IPS DF 6.9 (cell line): ENCODE measurements around the gene RAVER1.
A peak's percentile ranks its signal among the peaks of the same experiment; 100 is the strongest.

Experiments
- DNase-seq: peaks from one replicate; pipeline ENCODE4 v3.0.0-alpha.2; 2013; ENCODE audit warnings: low read depth, low spot score
- H3K27ac ChIP-seq: one replicate; pipeline ENCODE4 v1.5.1; 2013; ENCODE audit warnings: low read length, control low read depth
- H3K27me3 ChIP-seq: 2 replicates; pipeline ENCODE4 v1.6.1; 2013; ENCODE audit warnings: mild to moderate bottlenecking, low read length; ENCODE audit not compliant: control insufficient read depth, insufficient read depth
- H3K36me3 ChIP-seq: 2 replicates; pipeline ENCODE4 v1.6.1; 2013; ENCODE audit warnings: low read length; ENCODE audit not compliant: control insufficient read depth, insufficient read depth
- H3K4me1 ChIP-seq: 2 replicates; pipeline ENCODE4 v1.6.1; 2013; ENCODE audit warnings: low read length; ENCODE audit not compliant: control insufficient read depth, insufficient read depth
- H3K4me3 ChIP-seq: 2 replicates; pipeline ENCODE4 v1.5.1; 2013; ENCODE audit warnings: mild to moderate bottlenecking, low read length
- H3K9me3 ChIP-seq: 2 replicates; pipeline ENCODE4 v1.6.1; 2013; ENCODE audit warnings: low read length, inconsistent platforms; ENCODE audit not compliant: control insufficient read depth, insufficient read depth
- WGBS: extraction: QIAGEN DNeasy Blood & Tissue Kit; methylation state at CpG from one replicate; pipeline ENCODE4 v1.1.7; 2013; ENCODE audit warnings: mixed read lengths, missing lambda C conversion rate; ENCODE audit not compliant: insufficient read length, insufficient coverage; 5-methylcytosine and 5-hydroxymethylcytosine counted together

The RAVER1 gene

DNA sequence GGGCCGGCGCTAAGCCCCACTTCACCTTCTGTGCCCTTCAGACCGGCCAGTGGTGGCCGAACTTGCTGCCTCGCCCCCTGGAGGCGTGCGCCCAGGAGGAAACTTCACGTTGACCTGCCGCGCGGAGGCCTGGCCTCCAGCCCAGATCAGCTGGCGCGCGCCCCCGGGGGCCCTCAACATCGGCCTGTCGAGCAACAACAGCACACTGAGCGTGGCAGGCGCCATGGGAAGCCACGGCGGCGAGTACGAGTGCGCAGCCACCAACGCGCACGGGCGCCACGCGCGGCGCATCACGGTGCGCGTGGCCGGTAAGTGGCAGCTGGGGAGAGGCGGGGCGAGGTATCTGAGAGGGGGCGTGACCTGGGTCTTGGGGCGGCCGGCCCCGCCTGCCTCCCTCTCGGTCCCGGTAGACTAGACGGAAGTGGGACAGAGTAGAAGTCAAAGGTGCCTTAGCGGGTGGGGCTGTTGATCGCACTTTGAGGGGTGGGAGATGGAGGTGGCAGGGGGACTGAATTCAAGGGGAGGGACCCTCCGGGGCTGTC is 38.0 kb downstream of the RAVER1 start:
- Histone ChIP-seq H3K9me3 (no peaks in the 10 kb centered on the region), H3K4me3 (peak overlapping the region; percentile 29; the same call in 1 of the 2 replicates), H3K27ac (no peak overlapping the region), H3K4me1 (peaks cover 4% of the 10 kb centered on the region; the same call in 1 of the 2 replicates), H3K27me3 (peaks cover 51% of the 10 kb centered on the region), H3K36me3 (no peaks in the 10 kb centered on the region)
- no CpG with 5 or more reads among the region's 48 CpGs for WGBS
- no peak for DNase-seq

DNA sequence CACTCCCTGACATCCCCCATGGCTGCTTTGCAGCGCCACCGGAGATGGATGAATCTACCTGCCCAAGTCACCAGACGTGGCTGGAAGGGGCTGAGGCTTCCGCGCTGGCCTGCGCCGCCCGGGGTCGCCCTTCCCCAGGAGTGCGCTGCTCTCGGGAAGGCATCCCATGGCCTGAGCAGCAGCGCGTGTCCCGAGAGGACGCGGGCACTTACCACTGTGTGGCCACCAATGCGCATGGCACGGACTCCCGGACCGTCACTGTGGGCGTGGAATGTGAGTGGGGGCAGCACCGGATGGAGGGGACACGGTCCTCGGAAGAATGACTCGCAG is 39.0 kb downstream of the RAVER1 start:
- Histone ChIP-seq H3K27me3 (peaks cover 56% of the 10 kb centered on the region), H3K9me3 (no peaks in the 10 kb centered on the region), H3K36me3 (no peaks in the 10 kb centered on the region), H3K27ac (no peak overlapping the region), H3K4me1 (peaks cover 4% of the 10 kb centered on the region; the same call in 1 of the 2 replicates), H3K4me3 (no peak overlapping the region)
- no CpG with 5 or more reads among the region's 25 CpGs for WGBS
- no peak for DNase-seq

- H3K4me1 ChIP-seq: peaks cover 4% of the 10 kb centered on the region; the same call in 1 of the 2 replicates
- H3K27me3 ChIP-seq: peaks cover 56% of the 10 kb centered on the region
- no CpG with 5 or more reads among the region's 49 CpGs for WGBS
These were observed 39.5 kb downstream of the RAVER1 start for GRCh38 chr19:10293637-10294367.

DNA sequence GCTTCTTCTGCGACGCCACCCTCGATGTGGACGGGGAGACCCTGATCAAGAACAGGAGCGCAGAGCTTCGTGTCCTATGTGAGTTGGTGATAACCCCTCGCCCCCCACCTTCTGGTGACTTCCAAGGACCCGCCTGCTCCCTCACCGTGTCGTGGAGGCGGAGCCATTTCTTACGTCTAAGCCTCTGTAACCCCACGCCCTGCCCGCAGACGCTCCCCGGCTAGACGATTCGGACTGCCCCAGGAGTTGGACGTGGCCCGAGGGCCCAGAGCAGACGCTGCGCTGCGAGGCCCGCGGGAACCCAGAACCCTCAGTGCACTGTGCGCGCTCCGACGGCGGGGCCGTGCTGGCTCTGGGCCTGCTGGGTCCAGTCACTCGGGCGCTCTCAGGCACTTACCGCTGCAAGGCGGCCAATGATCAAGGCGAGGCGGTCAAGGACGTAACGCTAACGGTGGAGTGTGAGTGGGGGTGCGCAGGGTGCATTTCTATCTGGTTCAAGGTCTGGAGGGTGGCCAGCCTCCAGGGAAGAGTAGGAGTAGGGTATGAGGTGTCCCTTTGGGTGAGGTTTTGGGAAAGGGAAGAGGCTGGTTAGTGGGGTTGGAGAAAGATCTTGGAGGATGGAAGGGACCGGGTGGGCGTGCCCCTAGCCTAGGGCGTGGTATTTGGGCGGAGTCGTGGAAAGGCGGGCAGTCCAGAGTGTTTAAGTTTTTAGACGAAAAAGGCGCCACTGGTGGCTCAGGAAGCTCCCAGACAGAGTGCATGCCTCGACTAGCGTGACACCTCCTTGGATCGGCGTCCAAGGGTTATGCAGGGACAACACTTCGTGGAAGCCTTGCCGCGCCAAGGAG is 40.3 kb downstream of the RAVER1 start:
- Histone ChIP-seq H3K27ac (no peak overlapping the region), H3K4me3 (peak overlapping the region; percentile 13; the same call in 1 of the 2 replicates), H3K36me3 (no peaks in the 10 kb centered on the region), H3K27me3 (peaks cover 58% of the 10 kb centered on the region), H3K4me1 (peaks cover 4% of the 10 kb centered on the region; the same call in 1 of the 2 replicates), H3K9me3 (no peaks in the 10 kb centered on the region)
- no CpG with 5 or more reads among the region's 56 CpGs for WGBS
- no peak for DNase-seq

More at GRCh38 chr19:10293637-10294367, 39.5 kb downstream of the RAVER1 start:
- H3K27ac ChIP-seq: no peak overlapping the region
- no peak for DNase-seq
- H3K4me3 ChIP-seq: no peak overlapping the region
- no peaks in the 10 kb centered on the region for H3K36me3 ChIP-seq
- no peaks in the 10 kb centered on the region for H3K9me3 ChIP-seq

DNA sequence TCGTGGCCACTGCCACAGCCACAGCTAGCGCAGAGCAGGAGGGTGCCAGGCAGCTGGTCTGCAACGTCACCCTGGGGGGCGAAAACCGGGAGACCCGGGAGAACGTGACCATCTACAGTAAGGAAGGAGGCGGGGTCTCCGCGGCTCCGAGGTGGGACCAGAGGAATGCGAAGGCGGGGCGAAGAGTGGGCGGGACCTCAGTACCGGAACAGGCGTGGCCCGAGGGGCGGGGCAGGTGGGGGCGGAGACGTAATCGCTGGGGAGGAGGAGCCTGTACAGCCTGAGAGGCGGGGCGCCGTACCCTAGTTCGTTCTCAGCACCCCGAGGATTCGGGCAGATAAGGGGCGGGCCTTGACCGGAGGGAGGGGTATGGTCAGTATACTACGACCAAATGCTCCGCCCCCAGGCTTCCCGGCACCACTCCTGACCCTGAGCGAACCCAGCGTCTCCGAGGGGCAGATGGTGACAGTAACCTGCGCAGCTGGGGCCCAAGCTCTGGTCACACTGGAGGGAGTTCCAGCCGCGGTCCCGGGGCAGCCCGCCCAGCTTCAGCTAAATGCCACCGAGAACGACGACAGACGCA is 41.0 kb downstream of the RAVER1 start:
- no peak for DNase-seq
- WGBS: no CpG with 5 or more reads among the region's 45 CpGs

GRCh38 chr19:10291554-10292205 is 41.6 kb downstream of the RAVER1 start:
- Histone ChIP-seq H3K4me3 (peak overlapping the region; percentile 27), H3K4me1 (peaks cover 7% of the 10 kb centered on the region), H3K36me3 (no peaks in the 10 kb centered on the region; the same call in 1 of the 2 replicates), H3K27me3 (peaks cover 65% of the 10 kb centered on the region), H3K27ac (no peak overlapping the region), H3K9me3 (no peaks in the 10 kb centered on the region)
- no CpG with 5 or more reads among the region's 49 CpGs for WGBS
- no peak for DNase-seq

More for the DNA sequence above, 41.0 kb downstream of the RAVER1 start:
- Histone ChIP-seq H3K4me1 (peaks cover 6% of the 10 kb centered on the region), H3K36me3 (no peaks in the 10 kb centered on the region; the same call in 1 of the 2 replicates), H3K4me3 (peak overlapping the region; percentile 27; the same call in 1 of the 2 replicates), H3K27me3 (peaks cover 65% of the 10 kb centered on the region), H3K9me3 (no peaks in the 10 kb centered on the region), H3K27ac (no peak overlapping the region)

DNA sequence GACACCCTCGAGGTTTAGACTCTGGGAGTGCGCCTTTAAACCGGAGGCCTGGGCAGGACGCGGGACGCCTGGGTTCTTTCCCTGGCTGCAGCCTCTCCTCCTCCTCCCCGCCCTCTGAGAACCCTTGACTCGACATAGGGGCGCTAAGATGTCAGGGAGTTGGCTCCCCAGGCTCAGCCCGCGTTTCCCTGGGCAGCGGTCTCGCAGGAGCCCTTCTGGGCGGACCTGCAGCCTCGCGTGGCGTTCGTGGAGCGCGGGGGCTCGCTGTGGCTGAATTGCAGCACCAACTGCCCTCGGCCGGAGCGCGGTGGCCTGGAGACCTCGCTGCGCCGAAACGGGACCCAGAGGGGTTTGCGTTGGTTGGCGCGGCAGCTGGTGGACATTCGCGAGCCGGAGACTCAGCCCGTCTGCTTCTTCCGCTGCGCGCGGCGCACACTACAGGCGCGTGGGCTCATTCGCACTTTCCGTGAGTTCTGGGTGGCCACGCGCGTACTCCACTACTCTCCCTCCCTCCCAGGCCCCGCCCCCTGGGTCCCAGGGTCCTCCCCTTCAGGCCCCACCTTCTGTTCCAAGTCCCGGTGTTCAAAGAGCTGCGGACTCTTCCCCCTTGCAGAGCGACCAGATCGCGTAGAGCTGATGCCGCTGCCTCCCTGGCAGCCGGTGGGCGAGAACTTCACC is 42.3 kb downstream of the RAVER1 start:
- no peak for DNase-seq
- Histone ChIP-seq H3K4me3 (peak overlapping the region; percentile 27), H3K27me3 (peaks cover 65% of the 10 kb centered on the region), H3K4me1 (peaks cover 7% of the 10 kb centered on the region), H3K27ac (no peak overlapping the region), H3K36me3 (no peaks in the 10 kb centered on the region; the same call in 1 of the 2 replicates), H3K9me3 (no peaks in the 10 kb centered on the region)
- WGBS: no CpG with 5 or more reads among the region's 57 CpGs

DNA sequence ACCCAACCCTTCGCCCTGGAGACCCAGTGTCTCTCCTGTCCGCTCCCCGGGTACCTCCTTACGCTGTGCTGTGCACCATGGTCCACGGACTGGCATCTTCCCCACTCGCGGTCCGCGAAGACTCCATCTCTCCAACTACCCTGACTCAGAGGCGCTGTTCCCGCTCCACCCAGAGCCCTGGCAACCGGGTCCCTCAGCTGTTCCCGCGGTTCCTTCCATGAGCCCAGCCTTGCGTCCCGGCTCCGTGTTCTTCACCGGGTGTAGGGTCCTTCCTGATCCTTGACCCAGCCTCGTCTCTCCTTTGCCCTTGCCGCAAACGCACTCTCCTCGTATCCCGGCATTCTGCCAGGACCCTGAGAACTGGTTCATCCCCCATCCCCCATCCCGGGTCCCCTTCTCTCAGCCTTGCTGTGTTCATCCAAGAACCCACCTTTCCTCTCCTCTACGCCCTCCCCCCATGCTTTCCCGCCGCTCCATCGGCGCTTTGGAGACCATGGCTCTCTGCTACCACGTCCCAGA is 42.9 kb downstream of the RAVER1 start:
- no peaks in the 10 kb centered on the region for H3K9me3 ChIP-seq

GRCh38 chr19:10289836-10290356 is 43.4 kb downstream of the RAVER1 start, which contains the start of gene ICAM5:
Gene ICAM5 (plus strand): TSS chr19:10289952. CDS start chr19:10290044, 92 bp downstream.
- Histone ChIP-seq H3K4me3 (peak within 1 kb of the TSS; percentile 27; the same call in 1 of the 2 replicates), H3K27me3 (peaks cover 54% of the 10 kb centered on the region), H3K27ac (no peak within 1 kb of the TSS), H3K4me1 (peaks cover 4% of the 10 kb centered on the region), H3K9me3 (no peaks in the 10 kb centered on the region), H3K36me3 (no peaks in the 10 kb centered on the region; the same call in 1 of the 2 replicates)
- no CpG with 5 or more reads among the region's 45 CpGs for WGBS
- no peak for DNase-seq

More for the DNA sequence above, 42.9 kb downstream of the RAVER1 start:
- H3K27me3 ChIP-seq: peaks cover 59% of the 10 kb centered on the region
- no CpG with 5 or more reads among the region's 30 CpGs for WGBS
- no peak for DNase-seq
- peak overlapping the region; percentile 27; the same call in 1 of the 2 replicates for H3K4me3 ChIP-seq
- H3K36me3 ChIP-seq: no peaks in the 10 kb centered on the region; the same call in 1 of the 2 replicates
- H3K4me1 ChIP-seq: peaks cover 7% of the 10 kb centered on the region
- H3K27ac ChIP-seq: no peak overlapping the region
